Measurements from ENCODE around the gene FGF3. TPM values are rescaled to one million over a fixed set of nuclear protein-coding genes. Genes with fewer than 3 reads are reported as not detected.

Gene FGF3
- total RNA-seq, 1 donor from 2014 or later = not detected

- H3K9me3 ChIP-seq (replicated peaks) = peaks cover 10% of the 10 kb centered on the region
- intact Hi-C loops (cut with micrococcal nuclease) = no loop called here
- peaks cover 77% of the 10 kb centered on the region for H3K27me3 ChIP-seq (ENCODE audit: low read depth)
- TF ChIP-seq CTCF (IDR thresholded peaks at IDR 0.05; ENCODE audit: borderline replicate concordance) = no peak
- H3K36me3 ChIP-seq = no peaks in the 10 kb centered on the region
- DNase-seq = no peak
- no peak overlapping the region for H3K4me3 ChIP-seq
- no peaks in the 10 kb centered on the region for H3K4me1 ChIP-seq
- H3K27ac ChIP-seq (replicated peaks) = no peak overlapping the region
These were observed 12.8 kb upstream of the FGF3 start for GRCh38 chr11:69831985-69832384.

GRCh38 chr11:69830086-69830485 is 10.9 kb upstream of the FGF3 start:
- TF ChIP-seq CTCF (IDR thresholded peaks at IDR 0.05; ENCODE audit: borderline replicate concordance) = no peak
- Histone ChIP-seq H3K27ac (replicated peaks) (no peak overlapping the region), H3K36me3 (no peaks in the 10 kb centered on the region), H3K9me3 (replicated peaks) (peaks cover 12% of the 10 kb centered on the region), H3K27me3 (ENCODE audit: low read depth) (peaks cover 77% of the 10 kb centered on the region), H3K4me1 (no peaks in the 10 kb centered on the region), H3K4me3 (no peak overlapping the region)
- no peak for DNase-seq
- intact Hi-C loops (cut with micrococcal nuclease) = no loop called here

GRCh38 chr11:69828971-69829344 is 9.7 kb upstream of the FGF3 start:
- no peak for DNase-seq
- Histone ChIP-seq H3K4me3 (no peak overlapping the region), H3K4me1 (no peaks in the 10 kb centered on the region), H3K36me3 (no peaks in the 10 kb centered on the region), H3K27me3 (ENCODE audit: low read depth) (peaks cover 77% of the 10 kb centered on the region), H3K27ac (replicated peaks) (no peak overlapping the region), H3K9me3 (replicated peaks) (peaks cover 12% of the 10 kb centered on the region)
- no peak for TF ChIP-seq CTCF (IDR thresholded peaks at IDR 0.05; ENCODE audit: borderline replicate concordance)
- intact Hi-C loops (cut with micrococcal nuclease) = no loop called here

- no peak for TF ChIP-seq CTCF (IDR thresholded peaks at IDR 0.05; ENCODE audit: borderline replicate concordance)
- intact Hi-C loops (cut with micrococcal nuclease) = no loop called here
- H3K36me3 ChIP-seq = no peaks in the 10 kb centered on the region
- H3K9me3 ChIP-seq (replicated peaks) = peaks cover 12% of the 10 kb centered on the region
- H3K4me3 ChIP-seq = no peak overlapping the region
- peaks cover 77% of the 10 kb centered on the region for H3K27me3 ChIP-seq (ENCODE audit: low read depth)
- H3K4me1 ChIP-seq = no peaks in the 10 kb centered on the region
- H3K27ac ChIP-seq (replicated peaks) = no peak overlapping the region
- no peak for DNase-seq
These were observed 9.2 kb upstream of the FGF3 start for GRCh38 chr11:69828276-69828970.

- H3K27me3 ChIP-seq (ENCODE audit: low read depth) = peaks cover 77% of the 10 kb centered on the region
- no peak for DNase-seq
- H3K27ac ChIP-seq (replicated peaks) = no peak overlapping the region
- H3K36me3 ChIP-seq = no peaks in the 10 kb centered on the region
- no peak for TF ChIP-seq CTCF (IDR thresholded peaks at IDR 0.05; ENCODE audit: borderline replicate concordance)
- intact Hi-C loops (cut with micrococcal nuclease) = no loop called here
- H3K9me3 ChIP-seq (replicated peaks) = peaks cover 12% of the 10 kb centered on the region
- no peaks in the 10 kb centered on the region for H3K4me1 ChIP-seq
- H3K4me3 ChIP-seq = no peak overlapping the region
These were observed 7.6 kb upstream of the FGF3 start for GRCh38 chr11:69826773-69827172.
